ENCODE data around the gene ZNF814.
"Not testable (repeated sequence)": the region's sequence is repeated elsewhere in the genome, so short reads cannot be mapped to it uniquely, and the experiment has no call there.

Gene ZNF814

DNA sequence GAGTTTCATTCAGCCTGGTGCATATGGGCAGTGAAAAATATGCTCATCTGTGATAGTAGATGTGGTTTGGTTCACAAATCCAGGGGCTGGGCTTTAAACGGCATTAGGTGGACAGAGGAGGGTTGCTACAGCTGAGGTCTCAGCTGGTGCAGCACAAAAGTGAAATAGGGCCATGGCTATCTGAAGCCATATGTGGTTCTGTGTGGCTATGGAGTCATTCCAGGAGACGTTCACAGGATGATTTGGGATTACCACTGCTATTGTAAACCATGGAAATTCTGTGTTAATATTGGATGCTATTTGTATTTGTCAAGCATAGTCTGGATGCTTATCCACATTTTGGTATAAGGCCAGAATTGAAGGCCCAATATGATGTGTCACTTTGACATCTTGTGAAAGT lies 34.7 kb downstream of the ZNF814 start:
- not testable (repeated sequence) for DNase-seq

DNA sequence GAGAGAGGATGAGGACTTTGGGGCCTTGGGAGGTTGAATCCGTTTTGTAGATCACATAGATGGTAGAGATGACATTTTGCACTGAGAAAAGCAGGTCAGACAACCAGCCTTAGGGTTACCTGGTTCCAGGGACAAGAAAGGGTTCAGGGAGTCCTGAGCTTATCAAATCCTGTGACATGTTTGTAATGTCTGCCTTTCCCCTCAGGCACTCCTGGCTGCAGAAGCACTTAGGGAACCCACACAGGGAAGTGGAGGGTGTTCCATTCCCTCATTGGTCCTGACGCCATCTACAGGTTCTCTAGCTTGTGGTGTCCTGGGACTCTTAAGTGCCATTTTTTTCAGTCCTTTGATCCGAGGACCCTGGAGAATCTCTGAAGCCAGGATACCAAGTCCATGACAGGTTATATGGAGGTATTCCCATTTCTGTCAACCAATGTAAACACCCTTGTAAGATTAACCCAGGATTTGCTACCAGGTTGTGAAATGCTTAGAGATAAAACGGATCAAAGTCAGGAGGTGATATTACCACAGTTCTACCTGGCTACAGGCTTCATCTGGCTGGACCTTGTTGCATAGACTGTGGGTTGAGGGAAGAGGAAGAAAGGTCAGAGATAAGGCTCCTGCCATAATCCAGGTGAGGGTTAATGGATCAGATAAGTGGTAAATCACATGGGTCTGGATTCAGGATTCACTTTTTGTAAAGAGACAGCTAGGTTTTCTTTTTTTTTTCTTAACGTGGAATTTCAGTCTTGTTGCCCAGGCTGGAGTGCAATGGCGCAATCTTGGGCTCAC lies 36.8 kb downstream of the ZNF814 start:
- DNase-seq = not testable (repeated sequence)

- DNase-seq = no peak
Observed at GRCh38 chr19:57850553-57851017, 38.3 kb downstream of the ZNF814 start.

GRCh38 chr19:57849666-57850473 lies 39.0 kb downstream of the ZNF814 start, which contains the start of gene ZNF587:
Gene ZNF587 (plus strand): TSS chr19:57849859. CDS start chr19:57850039, 180 bp downstream.
- DNase-seq = peak; percentile 69

DNA sequence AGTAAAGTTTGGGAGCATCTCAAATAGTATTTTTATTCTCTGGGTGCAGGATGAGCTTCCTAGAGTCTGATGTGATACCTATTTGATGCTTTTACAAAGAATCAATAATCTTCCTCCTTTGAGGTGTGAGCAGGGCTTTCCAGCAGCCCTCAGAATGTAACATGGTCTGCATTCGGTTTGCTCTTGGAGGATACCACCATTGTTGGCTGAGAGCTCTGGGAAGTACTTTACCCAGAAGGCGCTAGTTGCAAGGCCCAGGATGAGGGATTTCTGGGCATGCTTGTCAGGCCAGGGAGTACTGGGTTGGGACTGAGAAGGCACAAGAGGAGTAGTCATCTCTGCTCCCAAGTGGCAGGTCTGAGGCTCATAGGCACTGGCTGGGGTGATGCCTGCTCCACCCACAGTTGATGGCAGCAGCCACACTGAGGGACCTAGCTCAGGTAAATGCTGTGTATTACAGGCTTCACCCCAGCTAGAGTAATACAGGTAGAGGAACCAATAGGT lies 39.6 kb downstream of the ZNF814 start:
- DNase-seq = not testable (repeated sequence)

DNA sequence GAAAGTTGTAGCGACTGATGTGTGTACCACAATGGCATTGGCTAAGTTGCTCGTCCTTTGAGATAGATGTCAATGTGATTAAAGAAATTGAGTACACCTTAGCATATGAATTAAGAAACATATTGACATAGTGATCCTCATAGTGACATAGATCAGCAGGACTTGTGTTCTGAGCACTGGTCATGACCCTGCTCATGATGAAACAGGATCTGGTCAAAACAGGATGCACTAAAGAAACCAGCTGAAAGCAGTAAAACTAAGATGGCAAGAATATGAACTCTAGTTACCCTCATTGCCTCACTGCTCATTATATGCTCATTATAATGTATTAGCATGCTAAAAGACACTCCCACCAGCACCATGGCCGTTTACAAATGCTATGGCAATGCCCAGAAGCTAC lies 41.7 kb downstream of the ZNF814 start:
- not testable (repeated sequence) for DNase-seq

- DNase-seq = no peak
Observed at GRCh38 chr19:57841122-57841763, 47.6 kb downstream of the ZNF814 start.

- DNase-seq = not testable (repeated sequence)
Observed at GRCh38 chr19:57838622-57839191, 50.1 kb downstream of the ZNF814 start.

DNA sequence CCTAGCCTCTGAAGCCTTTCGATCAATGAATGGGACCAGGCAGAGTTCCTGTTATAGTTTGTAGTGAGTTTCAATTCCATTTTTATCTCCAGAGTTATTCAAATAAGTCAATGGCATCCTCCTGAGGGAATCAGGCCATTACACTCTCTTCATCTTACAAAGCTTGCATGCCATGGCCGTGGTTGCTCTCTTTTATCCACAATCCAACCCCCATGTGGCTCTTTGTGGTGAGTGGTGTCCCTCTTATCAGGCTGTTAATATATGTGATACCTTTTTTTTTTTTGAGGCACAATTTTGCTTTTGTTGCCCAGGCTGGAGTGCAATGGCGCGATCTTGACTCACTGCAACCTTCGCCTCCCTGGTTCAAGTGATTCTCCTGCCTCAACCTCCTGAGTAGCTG lies 51.8 kb downstream of the ZNF814 start:
- not testable (repeated sequence) for DNase-seq

- DNase-seq = peak; percentile 25
Observed at GRCh38 chr19:57830071-57830602, 58.7 kb downstream of the ZNF814 start, which contains the start of gene ZNF587B. Gene ZNF587B (plus strand): TSS chr19:57830299. CDS start chr19:57830529, 230 bp downstream.

GRCh38 chr19:57829316-57829715 lies 59.5 kb downstream of the ZNF814 start:
- no peak for DNase-seq

GRCh38 chr19:57825511-57825910 lies 63.3 kb downstream of the ZNF814 start:
- DNase-seq = no peak

GRCh38 chr19:57823608-57824007 lies 65.2 kb downstream of the ZNF814 start:
- not testable (repeated sequence) for DNase-seq

GRCh38 chr19:57823155-57823554 lies 65.7 kb downstream of the ZNF814 start:
- DNase-seq = not testable (repeated sequence)

GRCh38 chr19:57821501-57821900 lies 67.3 kb downstream of the ZNF814 start:
- DNase-seq = not testable (repeated sequence)

DNA sequence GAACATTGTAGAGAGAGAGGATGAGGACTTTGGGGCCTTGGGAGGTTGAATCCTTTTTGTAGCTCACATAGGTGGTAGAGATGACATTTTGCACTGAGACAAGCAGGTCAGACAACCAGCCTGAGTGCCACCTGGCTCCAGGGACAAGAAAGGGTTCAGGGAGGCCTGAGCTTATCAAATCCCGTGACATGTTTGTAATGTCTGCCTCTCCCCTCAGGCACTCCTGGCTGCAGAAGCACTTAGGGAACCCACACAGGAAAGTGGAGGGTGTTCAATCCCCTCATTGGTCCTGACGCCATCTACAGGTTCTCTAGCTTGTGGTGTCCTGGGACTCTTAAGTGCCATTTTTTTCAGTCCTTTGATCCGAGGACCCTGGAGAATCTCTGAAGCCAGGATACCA lies 67.7 kb downstream of the ZNF814 start:
- not testable (repeated sequence) for DNase-seq

GRCh38 chr19:57820599-57820998 lies 68.2 kb downstream of the ZNF814 start:
- no peak for DNase-seq

GRCh38 chr19:57819475-57820148 lies 69.2 kb downstream of the ZNF814 start:
- peak; percentile 66 for DNase-seq

DNA sequence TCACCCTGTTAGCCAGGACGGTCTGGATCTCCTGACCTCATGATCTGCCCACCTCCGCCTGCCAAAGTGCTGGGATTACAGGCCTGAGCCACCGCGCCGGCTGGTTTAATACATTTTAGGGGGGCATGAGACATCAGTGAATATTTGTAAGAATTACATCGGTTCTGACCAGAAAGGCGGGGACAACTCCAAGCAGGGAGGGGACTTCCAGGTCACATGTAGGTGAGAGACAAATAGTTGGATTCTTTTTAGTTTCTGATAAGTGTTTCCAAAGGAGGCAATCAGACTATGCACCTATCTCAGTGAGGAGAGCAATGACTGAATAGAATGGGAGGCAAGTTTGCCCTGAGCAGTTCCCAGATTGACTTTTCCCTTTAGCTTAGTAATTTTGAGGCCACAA lies 70.5 kb downstream of the ZNF814 start:
- no peak for DNase-seq

DNA sequence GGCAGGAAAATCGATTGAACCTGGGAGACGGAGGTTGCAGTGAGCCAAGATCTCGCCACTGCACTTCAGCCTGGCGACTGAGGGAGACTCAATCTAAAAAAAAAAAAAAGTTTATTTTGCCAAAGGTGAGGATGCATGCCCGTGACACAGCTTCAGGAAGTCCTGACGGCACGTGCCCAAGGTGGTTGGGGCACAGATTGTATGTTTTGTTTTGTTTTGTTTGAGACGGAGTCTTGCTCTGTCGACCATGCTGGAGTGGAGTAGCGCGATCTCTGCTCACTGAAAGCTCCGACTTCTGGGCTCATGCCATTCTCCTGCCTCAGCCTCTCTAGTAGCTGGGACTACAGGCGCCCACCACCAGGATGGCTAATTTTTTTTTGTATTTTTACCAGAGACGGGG lies 70.9 kb downstream of the ZNF814 start:
- no peak for DNase-seq

DNA sequence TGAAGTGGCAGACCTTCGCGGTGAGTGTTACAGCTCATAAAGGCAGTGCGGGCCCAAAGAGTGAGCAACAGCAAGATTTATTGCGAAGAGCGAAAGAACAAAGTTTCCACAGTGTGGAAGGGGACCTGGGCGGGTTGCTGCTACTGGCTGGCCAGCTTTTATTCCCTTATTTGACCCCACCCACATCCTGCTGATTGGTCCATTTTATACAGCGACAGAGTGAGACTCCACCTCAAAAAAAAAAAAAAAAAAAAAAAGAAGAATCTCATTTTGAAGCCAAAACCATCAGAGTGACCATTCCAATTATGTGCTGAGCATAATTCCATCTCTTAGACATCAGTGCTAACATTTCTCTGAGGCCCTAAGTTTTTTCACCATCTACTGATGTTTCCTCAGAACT lies 72.2 kb downstream of the ZNF814 start:
- DNase-seq = no peak
